HG02798 (cell line): ENCODE results near the gene MOB2.

Source experiments
- ATAC-seq: cut with Tn5 transposase; IDR thresholded peaks from one replicate; pipeline ENCODE4 v1.9.1; 2021; ENCODE audit warnings: mild to moderate bottlenecking; ENCODE audit not compliant: unreplicated experiment, poor library complexity

Gene MOB2

GRCh38 chr11:1460396-1460985 is 26.1 kb downstream of the MOB2 start:
- no peak for ATAC-seq

GRCh38 chr11:1459764-1460395 is 26.7 kb downstream of the MOB2 start:
- ATAC-seq, result no peak

DNA sequence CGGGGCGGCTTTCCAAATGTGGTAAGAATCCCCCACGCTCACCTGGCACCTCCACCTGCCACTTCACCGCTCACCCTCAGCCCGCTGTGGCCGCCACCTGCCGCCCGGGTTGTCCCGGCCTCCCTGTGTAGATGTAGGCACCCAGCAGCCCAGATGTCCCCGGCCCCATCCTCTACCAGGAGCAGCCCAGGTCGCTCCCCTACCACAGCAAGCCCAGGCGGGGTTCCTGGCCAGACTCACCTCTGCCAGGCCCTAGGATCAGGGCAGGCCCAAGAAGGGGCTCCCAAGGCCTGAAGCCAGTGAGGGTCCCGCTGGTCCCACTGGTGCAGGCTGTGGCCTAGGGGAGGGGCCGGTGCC is 27.4 kb downstream of the MOB2 start:
- ATAC-seq, result no peak

DNA sequence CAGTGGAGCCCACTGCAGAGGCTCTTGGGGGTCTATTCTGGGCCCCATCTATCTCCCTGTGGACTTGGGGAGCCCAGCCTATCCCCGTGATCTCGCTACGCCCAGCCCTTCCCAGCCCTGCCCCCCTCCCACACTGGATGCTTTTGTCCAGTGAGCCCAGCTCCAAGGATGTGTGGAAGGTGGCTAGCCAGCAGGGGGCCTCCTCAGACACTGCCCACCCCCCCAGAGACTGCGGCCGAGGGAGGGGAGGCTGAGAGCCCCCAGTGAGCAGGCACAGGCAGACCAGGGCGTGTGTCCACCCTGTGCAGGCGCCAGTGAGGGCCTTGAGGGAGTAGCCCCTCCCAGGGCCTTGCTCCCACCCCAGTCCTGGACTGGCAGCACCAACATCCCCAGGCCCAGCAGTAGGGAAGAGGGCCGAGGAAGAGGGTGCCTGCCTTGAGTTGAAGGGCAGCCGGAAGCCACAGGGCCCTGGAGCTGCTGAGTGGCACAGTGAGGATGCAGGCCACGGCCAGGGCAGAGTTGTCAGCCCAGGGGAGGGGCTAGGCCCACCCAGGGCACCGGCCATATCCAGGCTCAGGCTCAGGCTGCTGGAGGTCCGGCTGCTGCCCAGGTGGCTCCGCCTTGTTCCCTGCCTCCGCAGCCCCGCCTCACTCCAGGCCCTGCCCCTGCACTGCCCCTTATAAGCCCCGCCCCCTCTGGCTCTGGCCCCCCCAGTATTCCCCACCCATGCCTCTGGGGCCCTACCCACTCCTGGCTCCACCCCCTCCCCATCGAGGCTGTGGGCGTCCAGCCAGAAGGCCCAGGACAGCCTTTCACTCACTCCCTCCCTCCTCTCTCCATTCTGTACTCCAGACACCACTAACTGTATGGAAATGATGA is 28.0 kb downstream of the MOB2 start:
- ATAC-seq, result no peak

DNA sequence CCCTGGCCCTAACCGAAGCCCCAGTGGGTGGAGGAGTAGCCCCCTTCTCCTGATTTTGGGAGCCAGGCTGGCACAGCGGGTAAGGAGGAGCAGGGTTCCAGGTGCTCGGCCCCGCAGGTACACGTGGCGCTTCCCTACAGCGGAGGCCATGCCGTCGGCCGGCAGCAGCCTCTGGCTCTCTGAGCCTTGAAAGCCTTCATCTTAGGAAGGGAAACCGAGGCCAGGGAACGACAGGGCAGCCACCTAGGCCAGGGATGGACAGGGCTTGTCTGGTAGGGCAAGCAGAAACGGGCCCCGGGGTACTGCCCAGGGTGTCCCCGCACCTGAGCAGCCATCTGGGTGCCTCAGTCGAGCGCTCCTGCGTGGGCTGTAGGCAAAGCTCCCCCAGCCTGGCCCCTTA is 28.7 kb downstream of the MOB2 start:
- ATAC-seq, result no peak

DNA sequence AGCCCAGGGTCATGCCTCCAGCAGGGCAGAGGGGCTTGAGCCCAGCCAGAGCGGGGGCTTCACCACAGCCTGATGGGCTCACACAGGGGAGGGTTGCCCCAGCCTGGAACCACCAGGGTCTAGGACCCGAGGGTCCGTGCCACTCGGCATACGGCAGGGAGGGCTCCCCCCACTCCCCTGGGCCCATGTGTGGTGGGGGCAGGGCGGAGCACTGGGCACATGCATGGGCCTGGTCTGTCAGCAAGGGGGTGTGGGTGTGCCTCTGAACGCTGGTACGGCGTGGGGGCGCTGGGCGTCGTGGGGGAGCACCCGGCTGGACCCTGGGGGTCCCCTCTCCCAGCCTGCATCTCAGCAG is 29.3 kb downstream of the MOB2 start:
- ATAC-seq, result no peak

GRCh38 chr11:1456596-1457325 is 29.8 kb downstream of the MOB2 start:
- ATAC-seq, result no peak

GRCh38 chr11:1456176-1456575 is 30.4 kb downstream of the MOB2 start:
- no peak for ATAC-seq

GRCh38 chr11:1455763-1456060 is 30.9 kb downstream of the MOB2 start:
- no peak for ATAC-seq

DNA sequence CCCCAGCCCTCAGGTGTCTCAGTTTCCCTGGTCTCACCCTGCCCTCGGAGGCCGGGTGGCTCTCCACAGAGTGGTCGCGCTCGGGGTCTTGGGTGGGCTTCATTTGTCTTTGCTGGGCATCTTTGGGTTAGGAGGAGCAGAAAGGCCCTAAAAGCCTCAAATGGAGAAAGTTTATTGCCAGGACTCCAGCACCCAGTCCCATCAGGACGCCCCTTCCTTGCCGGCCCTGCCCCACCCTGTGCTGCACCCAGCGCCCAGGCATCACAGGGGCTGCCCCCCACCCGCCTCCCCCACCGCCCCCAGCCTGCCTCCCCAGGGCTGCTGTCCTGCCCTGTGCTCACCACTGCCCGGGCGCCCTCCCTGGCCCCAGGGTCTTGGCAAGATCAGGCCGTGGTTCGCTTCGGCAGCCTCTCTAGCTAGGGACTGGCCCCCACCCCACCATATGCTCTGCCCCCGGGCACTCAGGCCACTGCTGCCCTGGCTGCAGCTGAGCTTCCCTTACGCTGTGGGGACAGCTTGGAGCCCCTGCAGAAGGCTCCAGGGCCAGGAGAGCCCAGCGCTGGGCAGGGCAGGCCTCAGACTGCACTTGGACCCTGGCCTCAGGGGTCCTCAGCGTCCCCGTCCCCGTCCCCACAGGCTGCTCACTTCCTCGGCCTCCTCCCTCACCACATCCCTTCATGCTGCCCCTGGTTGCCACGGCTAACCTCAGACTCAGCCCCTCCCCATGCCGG is 31.4 kb downstream of the MOB2 start:
- ATAC-seq, result no peak

DNA sequence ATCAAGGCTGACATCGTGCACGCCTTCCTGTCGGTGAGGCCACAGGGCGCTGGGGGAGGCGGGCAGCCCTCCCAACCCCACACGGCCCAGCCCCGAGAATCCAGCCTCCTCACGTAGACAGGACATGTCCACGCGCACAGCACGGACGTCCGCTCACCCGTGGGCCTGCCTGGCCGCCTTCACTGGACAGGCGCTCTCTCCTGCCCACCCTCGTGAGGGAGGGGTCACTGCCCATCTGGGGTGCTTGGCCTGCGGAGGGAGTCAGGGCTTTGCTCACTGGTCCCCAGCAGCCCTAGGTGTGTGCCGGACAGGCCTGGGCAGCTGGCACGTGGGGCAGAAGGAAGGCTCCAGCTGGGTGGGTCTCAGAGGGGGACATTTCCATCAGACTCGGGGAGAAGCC is 32.0 kb downstream of the MOB2 start:
- no peak for ATAC-seq

DNA sequence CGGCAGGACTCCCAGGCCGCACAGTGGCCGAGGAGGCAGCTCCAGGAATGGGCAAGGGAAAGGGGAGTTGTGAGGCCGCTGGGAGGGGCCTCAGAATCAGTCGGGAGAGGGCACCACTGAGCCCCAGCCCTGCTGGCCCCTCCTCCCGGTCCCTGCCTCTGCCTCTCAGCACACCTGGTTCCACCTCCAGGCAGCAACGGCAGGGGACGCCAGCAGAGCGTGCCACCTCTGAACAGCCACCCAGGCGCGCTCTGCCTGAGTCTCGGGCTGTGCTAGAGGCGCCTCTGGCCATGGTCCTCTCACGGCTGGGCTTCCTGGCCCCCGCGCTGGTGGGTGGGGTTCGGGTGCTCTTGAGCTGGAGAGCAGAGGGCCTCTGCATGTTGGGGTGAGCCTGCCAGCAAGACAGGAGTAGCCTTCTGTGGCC is 33.0 kb downstream of the MOB2 start:
- ATAC-seq, result no peak

DNA sequence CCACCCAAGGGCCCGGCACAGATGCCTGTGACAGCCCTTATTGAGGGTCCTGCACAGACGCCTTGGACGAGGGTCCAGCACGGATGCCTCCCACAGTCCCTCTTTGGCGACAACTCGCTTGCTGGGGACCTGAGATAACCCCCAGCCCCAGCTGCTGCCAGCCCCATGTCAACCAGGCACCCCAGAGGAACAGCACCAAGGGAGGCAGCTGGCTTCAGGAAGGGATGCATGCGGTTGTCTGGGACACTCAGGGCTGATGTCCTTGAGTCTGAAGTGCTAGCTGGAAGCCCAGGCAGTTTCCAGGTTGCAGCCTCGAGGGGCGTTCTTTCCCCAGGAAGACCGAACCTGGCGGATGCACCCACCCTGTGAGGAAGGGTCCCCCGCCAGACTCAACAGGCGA is 33.8 kb downstream of the MOB2 start:
- no peak for ATAC-seq

GRCh38 chr11:1451781-1452470 is 34.7 kb downstream of the MOB2 start:
- ATAC-seq, result no peak

- no peak for ATAC-seq
These were observed 35.4 kb downstream of the MOB2 start for GRCh38 chr11:1450949-1451710.

DNA sequence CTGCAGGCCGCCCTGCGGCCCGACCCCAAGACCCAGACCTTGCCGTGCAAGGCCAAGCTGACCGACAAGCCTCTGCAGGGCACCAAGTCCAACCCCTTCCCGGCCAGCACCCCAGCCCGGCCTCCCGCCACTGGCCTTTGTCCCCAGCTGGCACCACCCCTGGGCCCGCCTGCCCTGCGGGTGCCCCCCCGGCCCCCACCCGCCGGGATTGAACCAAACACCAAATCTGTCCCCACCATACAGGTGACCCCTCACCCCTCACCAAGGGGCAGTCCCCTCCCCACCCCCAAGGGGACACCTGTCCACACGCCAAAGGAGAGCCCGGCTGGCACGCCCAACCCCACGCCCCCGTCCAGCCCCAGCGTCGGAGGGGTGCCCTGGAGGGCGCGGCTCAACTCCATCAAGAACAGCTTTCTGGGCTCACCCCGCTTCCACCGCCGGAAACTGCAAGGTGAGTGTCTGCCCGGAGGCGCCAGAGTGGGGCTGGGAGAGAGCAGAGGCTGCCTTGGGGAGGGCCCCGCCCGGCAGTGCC is 36.2 kb downstream of the MOB2 start:
- ATAC-seq, result no peak

DNA sequence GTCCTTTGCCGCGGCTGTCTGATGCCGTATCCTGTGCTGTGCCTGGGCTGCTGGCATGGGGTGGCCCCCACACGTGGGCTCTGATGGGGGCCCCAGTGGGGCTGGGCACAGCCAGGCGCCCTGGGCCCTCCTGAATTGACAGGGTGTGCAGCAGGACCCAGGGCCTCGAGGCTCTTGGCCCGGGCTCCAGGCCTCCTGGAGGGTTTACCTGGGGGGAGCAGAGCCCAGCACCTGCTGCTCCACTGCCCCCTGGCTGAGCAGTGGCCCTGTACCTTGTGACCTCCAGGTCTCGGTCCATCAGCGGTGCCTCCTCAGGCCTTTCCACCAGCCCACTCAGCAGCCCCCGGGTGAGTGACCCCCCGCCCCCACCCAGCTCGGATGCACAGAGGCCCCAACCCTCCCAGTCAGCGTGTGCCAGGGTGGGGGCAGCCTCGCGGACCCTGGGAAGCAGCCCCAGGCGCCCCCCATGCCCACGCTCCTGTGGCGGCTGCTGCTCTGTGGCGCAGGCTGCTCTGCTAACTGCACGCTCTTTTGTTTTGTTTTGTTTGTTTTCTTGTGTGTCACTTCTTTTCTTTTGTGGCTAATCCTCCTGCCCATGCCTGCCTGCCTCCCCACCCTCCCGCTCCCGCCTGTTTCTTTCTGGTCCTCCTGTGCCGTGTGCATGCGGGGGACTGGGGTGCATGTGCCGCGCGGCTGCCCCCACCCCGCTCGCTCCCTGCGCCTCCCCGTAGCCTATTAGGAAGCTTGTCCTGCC is 36.9 kb downstream of the MOB2 start:
- no peak for ATAC-seq

DNA sequence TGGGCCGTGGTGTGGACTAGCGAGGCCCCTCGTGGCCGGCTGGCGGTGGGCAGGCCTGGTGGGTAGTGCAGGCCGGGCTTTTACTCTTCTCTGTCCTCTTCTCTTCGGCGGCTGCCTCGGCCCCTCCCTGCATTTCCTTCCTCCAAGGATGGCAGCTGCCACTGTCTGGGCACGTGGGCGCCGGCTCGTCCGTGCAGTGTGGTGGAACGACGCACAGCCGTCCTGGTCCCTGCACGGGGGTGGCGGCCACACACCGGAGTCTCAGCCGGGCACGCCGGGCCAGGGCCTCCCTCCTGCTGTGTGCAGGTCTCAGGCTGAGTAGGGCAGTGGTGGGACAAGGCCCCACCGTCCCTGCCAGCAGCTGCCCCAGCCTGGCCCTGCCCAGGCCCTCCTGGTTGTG is 37.7 kb downstream of the MOB2 start:
- ATAC-seq, result no peak
